ENCODE data around the gene CAMK2D. TPM values are rescaled to one million over a fixed set of nuclear protein-coding genes. Genes with fewer than 3 reads are reported as not detected.

Gene CAMK2D
- total RNA-seq, 1 donor from 2014 or later: 40.2 TPM

Other genes starting within 250 kb of the CAMK2D start
- 6.4 TPM for gene ARSJ, start 217.9 kb upstream of the CAMK2D start, total RNA-seq

Data from ureter (tissue), 1 donor.